Esophagus squamous epithelium (tissue), 5 donors: ENCODE measurements around the gene C1orf53. TPM values are rescaled to one million over a fixed set of nuclear protein-coding genes. Genes with fewer than 3 reads are reported as not detected.

Source experiments
- DNase-seq: peaks from one replicate; lab custom pipeline; 2025; lab: John Stamatoyannopoulos, UW
- H3K27ac ChIP-seq, 4 donors: fragments of 200-600 bp; sonication (generic); one replicate each; pipeline ENCODE4 v1.5.1; 2016 to 2019; ENCODE audit warnings: mild to moderate bottlenecking in 1 of 4
- H3K27me3 ChIP-seq, 4 donors: fragments of 200-600 bp; sonication (generic); 1 replicate in 3 of 4; 2 replicates in 1 of 4; pipeline versions ENCODE4 v1.5.1 to v1.6.0; 2017 to 2021; ENCODE audit warnings: antibody characterized with exemption in 1 of 4
- H3K36me3 ChIP-seq, 3 donors: fragments of 200-600 bp; sonication (generic); one replicate each; pipeline ENCODE4 v1.5.1; 2016 to 2019
- H3K4me1 ChIP-seq, 3 donors: fragments of 200-600 bp; sonication (generic); one replicate each; pipeline ENCODE4 v1.5.1; 2017 to 2019
- H3K4me3 ChIP-seq, 4 donors: fragments of 200-600 bp; sonication (generic); 1 replicate in 3 of 4; 2 replicates in 1 of 4; pipeline ENCODE4 v1.5.1; 2016 to 2019; ENCODE audit warnings: mild to moderate bottlenecking in 2 of 4, moderate library complexity in 1 of 4
- H3K9me3 ChIP-seq, 3 donors: fragments of 200-600 bp; sonication (generic); one replicate each; pipeline ENCODE4 v1.5.1; 2016 to 2019
- CTCF ChIP-seq, 6 experiments: fragments of 450-650 bp in 4 of 6; fragments of 200-600 bp in 2 of 6; sonication (generic) in 2 of 6; IDR thresholded peaks; one replicate each; pipeline ENCODE4 v1.5.1; 2016 to 2019; ENCODE audit warnings: antibody characterized with exemption in 6 of 6, mild to moderate bottlenecking in 4 of 6, moderate library complexity in 4 of 6
- POLR2A ChIP-seq, 4 donors: fragments of 450-650 bp; IDR thresholded peaks; one replicate each; pipeline ENCODE4 v1.6.1; 2017; ENCODE audit warnings: antibody characterized with exemption in 4 of 4, mild to moderate bottlenecking in 4 of 4, moderate library complexity in 3 of 4
- WGBS, 2 donors: methylation state at CpG; one replicate each; pipeline ENCODE4 v1.1.5; 2018; 5-methylcytosine and 5-hydroxymethylcytosine counted together
- intact Hi-C: fragments of 100-400 bp; cut with DNase I; formaldehyde crosslinking; loops from one replicate; pipeline ENCODE4 v1.15.0; 2022
- total RNA-seq, 4 donors: library from RNA; depleted of rRNA; stranded (reverse); fragments of >200 nt; gene quantifications; one replicate each; pipeline ENCODE4 v1.1.0, GENCODE V29; 2016
- donor health status: DM: yes; HTN: yes; CAD: no.

C1orf53 gene
- total RNA-seq, 4 donors from 2014 or later, result 3.4 to 7.2 TPM; not detected in 2

DNA sequence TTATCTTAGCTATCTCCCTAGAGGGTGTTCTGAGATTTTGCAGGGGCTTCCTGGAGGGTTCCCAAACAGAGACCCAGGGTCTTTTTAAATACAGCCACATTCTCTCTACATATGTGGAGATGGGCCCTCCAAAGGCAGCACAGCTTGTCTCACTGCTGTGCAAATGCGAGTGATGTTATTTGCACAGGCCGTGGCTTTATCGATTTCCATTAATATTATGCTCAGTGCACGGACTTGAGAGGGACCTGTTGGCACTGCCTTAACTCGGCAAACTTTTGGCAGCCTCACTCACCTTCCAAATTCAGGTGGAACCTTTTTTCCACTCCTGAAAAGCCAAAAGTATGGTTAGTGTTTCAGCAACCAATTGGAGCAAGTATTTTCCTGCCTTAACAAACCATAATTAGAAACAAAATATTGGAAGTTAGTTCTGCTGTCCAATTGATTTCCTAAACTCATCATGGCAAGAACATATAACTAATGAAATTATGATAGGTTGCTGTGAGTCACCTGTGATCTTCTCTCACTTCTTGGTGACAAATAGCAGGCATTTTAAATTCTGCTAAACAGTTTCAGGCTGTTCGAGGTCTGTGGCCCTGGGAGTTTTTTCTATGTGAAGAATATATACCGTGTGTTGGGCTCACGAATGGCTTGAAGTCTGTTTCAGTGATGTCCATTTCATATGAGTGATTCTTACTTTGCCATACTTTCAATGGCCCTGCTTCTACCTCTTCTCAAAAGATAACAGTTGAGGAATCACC lies 25.7 kb downstream of the C1orf53 start:
- Histone ChIP-seq H3K27ac (no peak overlapping the region), H3K4me1 (peaks cover 0 to 4% (median 0%) of the 10 kb centered on the region in 3 donors), H3K36me3 (no peaks in the 10 kb centered on the region), H3K9me3 (no peaks in the 10 kb centered on the region), H3K27me3 (peaks cover 0 to 96% (median 0%) of the 10 kb centered on the region in 4 donors), H3K4me3 (no peak overlapping the region)
- no peak for DNase-seq
- 79 to 85% methylated on average over 8 of the region's 8 CpGs for WGBS, 2 donors
- intact Hi-C loops, result no loop called here
- TF ChIP-seq CTCF (IDR thresholded peaks at IDR 0.05) (no peak), POLR2A (IDR thresholded peaks at IDR 0.05) (no peak)

DNA sequence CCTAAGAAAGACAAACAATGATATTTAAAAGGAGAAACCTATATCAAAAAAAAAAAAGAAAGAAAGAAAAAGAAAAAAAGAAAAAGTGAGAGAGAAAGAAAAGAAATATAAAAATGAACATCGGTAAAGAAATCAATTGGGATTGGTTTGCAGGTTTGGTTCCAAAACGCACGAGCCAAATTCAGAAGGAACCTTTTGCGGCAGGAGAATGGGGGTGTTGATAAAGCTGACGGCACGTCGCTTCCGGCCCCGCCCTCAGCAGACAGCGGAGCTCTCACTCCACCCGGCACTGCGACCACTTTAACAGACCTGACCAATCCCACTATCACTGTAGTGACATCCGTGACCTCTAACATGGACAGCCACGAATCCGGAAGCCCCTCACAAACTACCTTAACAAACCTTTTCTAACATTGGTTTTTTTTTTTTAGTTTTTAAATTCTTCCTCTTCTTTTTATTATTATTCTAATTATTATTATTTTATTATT lies 26.5 kb downstream of the C1orf53 start:
- Histone ChIP-seq H3K9me3 (no peaks in the 10 kb centered on the region), H3K27ac (no peak overlapping the region), H3K27me3 (peaks cover 0 to 96% (median 0%) of the 10 kb centered on the region in 4 donors), H3K36me3 (no peaks in the 10 kb centered on the region), H3K4me1 (peaks cover 0 to 4% (median 0%) of the 10 kb centered on the region in 3 donors), H3K4me3 (no peak overlapping the region)
- TF ChIP-seq POLR2A (IDR thresholded peaks at IDR 0.05) (no peak), CTCF (IDR thresholded peaks at IDR 0.05) (no peak)
- intact Hi-C loops, result no loop called here
- 13 to 16% methylated on average over 15 of the region's 15 CpGs for WGBS, 2 donors
- no peak for DNase-seq

DNA sequence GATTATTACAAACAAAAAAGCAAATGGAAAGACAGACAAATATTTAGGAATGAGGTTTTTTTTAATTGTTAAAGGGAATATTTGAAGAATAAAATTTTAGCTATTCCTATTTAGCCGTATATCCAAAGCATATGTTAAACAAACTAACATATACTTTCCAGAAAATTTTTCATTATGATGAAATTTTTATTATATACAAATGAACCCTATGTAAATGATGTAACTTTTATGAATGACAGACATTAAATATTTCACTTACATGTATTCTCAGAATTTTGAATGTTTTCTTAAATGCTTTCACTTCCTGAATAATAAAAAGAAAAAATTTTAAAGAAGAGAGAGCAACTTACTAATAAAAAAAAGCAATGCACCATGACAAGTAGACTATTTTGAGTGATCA lies 30.6 kb downstream of the C1orf53 start:
- Histone ChIP-seq H3K27ac (no peak overlapping the region), H3K36me3 (no peaks in the 10 kb centered on the region), H3K4me3 (no peak overlapping the region), H3K4me1 (peaks cover 0 to 4% (median 0%) of the 10 kb centered on the region in 3 donors), H3K9me3 (no peaks in the 10 kb centered on the region), H3K27me3 (peaks cover 0 to 81% (median 0%) of the 10 kb centered on the region in 4 donors)
- TF ChIP-seq CTCF (IDR thresholded peaks at IDR 0.05) (no peak), POLR2A (IDR thresholded peaks at IDR 0.05) (no peak)
- intact Hi-C loops, result no loop called here
- 76 to 90% methylated on average over 1 of the region's 1 CpG for whole genome bisulfite sequencing, 2 donors
- no peak for DNase-seq

- no peak overlapping the region for H3K4me3 ChIP-seq
- intact Hi-C loops, result no loop called here
- WGBS, 2 donors, result 25 to 71% methylated on average over 1 of the region's 1 CpG
- H3K27me3 ChIP-seq, result peaks cover 0 to 76% (median 0%) of the 10 kb centered on the region in 4 donors
- H3K27ac ChIP-seq, result no peak overlapping the region
- H3K4me1 ChIP-seq, result peaks cover 0 to 4% (median 0%) of the 10 kb centered on the region in 3 donors
- TF ChIP-seq CTCF (IDR thresholded peaks at IDR 0.05), result no peak
- TF ChIP-seq POLR2A (IDR thresholded peaks at IDR 0.05), result no peak
- H3K9me3 ChIP-seq, result no peaks in the 10 kb centered on the region
- no peak for DNase-seq
- no peaks in the 10 kb centered on the region for H3K36me3 ChIP-seq
These were observed 31.2 kb downstream of the C1orf53 start for GRCh38 chr1:197933647-197934046.

GRCh38 chr1:197937381-197937780 lies 35.0 kb downstream of the C1orf53 start:
- H3K9me3 ChIP-seq, result no peaks in the 10 kb centered on the region
- H3K4me3 ChIP-seq, result no peak overlapping the region
- TF ChIP-seq CTCF (IDR thresholded peaks at IDR 0.05) (no peak), POLR2A (IDR thresholded peaks at IDR 0.05) (no peak)
- H3K36me3 ChIP-seq, result no peaks in the 10 kb centered on the region
- H3K4me1 ChIP-seq, result no peaks in the 10 kb centered on the region
- intact Hi-C loops, result no loop called here
- no peak for DNase-seq
- WGBS, 2 donors, result 87 to 90% methylated on average over 2 of the region's 2 CpGs
- no peak overlapping the region for H3K27ac ChIP-seq
- peaks cover 0 to 44% (median 0%) of the 10 kb centered on the region in 4 donors for H3K27me3 ChIP-seq
